HCT116 (cell line): ENCODE results near the gene HEXIM1. TPM values are rescaled to one million over a fixed set of nuclear protein-coding genes. Genes with fewer than 3 reads are reported as not detected.

ENCODE experiments used
- EZH2phosphoT487 ChIP-seq: fragments of 200-600 bp; IDR thresholded peaks from 2 replicates; pipeline ENCODE4 v1.6.1; 2018; ENCODE audit warnings: antibody characterized with exemption, borderline replicate concordance
- JUND ChIP-seq: IDR thresholded peaks from 2 replicates; pipeline ENCODE4 v1.6.1; 2012
- POLR2A ChIP-seq: IDR thresholded peaks from 2 replicates; pipeline ENCODE4 v1.7.0; 2011; ENCODE audit warnings: borderline replicate concordance; ENCODE audit not compliant: insufficient read depth, insufficient read length; ENCODE audit errors: extremely low read depth
- POLR2AphosphoS5 ChIP-seq: IDR thresholded peaks from 2 replicates; pipeline ENCODE4 v1.6.1; 2011; ENCODE audit warnings: mild to moderate bottlenecking, low read depth, low read length, moderate library complexity
- SIN3A ChIP-seq: IDR thresholded peaks from 2 replicates; pipeline ENCODE4 v1.6.1; 2012; ENCODE audit warnings: low read depth
- SP1 ChIP-seq: IDR thresholded peaks from 2 replicates; pipeline ENCODE4 v1.6.1; 2012; ENCODE audit warnings: low read depth
- TCF7L2 ChIP-seq: IDR thresholded peaks from 2 replicates; pipeline ENCODE4 v1.7.0; 2011; ENCODE audit warnings: borderline replicate concordance, inconsistent platforms; ENCODE audit not compliant: insufficient read depth, insufficient read length; ENCODE audit errors: extremely low read depth
- ZBTB33 ChIP-seq: IDR thresholded peaks from 2 replicates; pipeline ENCODE4 v1.6.1; 2011; ENCODE audit warnings: mild to moderate bottlenecking, low read length, moderate library complexity; ENCODE audit not compliant: insufficient replicate concordance; ENCODE audit errors: extremely low read depth
- total RNA-seq: library from RNA; stranded (reverse); gene quantifications from one replicate; pipeline ENCODE4 v1.2.1, GENCODE V29; 2021; ENCODE audit not compliant: unreplicated experiment
- TF ChIP-seq, protein P1 (sequence below): IDR thresholded peaks from 2 replicates; pipeline ENCODE4 v1.6.1; 2012

HEXIM1 gene
- total RNA-seq, 1 experiment from 2014 or later = 58.0 TPM

GRCh38 chr17:45135192-45135977 lies 12.9 kb upstream of the HEXIM1 start, which contains the start of gene ACBD4 (continued):
- TF ChIP-seq ZBTB33 = peak; percentile 19
- TF ChIP-seq JUND = no peak
- peak; percentile 63; the same call in 1 of the 2 replicates for TF ChIP-seq POLR2AphosphoS5
- TF ChIP-seq, protein P1, sequence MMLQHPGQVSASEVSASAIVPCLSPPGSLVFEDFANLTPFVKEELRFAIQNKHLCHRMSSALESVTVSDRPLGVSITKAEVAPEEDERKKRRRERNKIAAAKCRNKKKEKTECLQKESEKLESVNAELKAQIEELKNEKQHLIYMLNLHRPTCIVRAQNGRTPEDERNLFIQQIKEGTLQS = no peak
- TF ChIP-seq SIN3A = no peak
- TF ChIP-seq EZH2phosphoT487 = no peak
- TF ChIP-seq TCF7L2 = peak; percentile 11
- TF ChIP-seq SP1 = peak; percentile 80
- TF ChIP-seq POLR2A = no peak
- TF ChIP-seq, all 23 proteins: peak for 7
